Stimulated activated CD4-positive, alpha-beta T cell treated with anti-CD3 and anti-CD28 coated beads, TNF-alpha, amount 100 ng/mL, for 24 hours (primary cell): ENCODE measurements around the gene SNAPIN.

Experiments used
- DNase-seq, 3 experiments: peaks; one replicate each; pipeline ENCODE4 v3.0.0-alpha.2; 2020; ENCODE audit warnings: low read depth in 3 of 3

The SNAPIN gene, protein sequence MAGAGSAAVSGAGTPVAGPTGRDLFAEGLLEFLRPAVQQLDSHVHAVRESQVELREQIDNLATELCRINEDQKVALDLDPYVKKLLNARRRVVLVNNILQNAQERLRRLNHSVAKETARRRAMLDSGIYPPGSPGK

GRCh38 chr1:153658400-153659174 lies at the start of gene SNAPIN:
TSS of gene SNAPIN (plus strand) at chr1:153658703. CDS start at chr1:153658744, 41 bp downstream.
- DNase-seq = peak; percentile 85 to 91 (median 87)

- no peak for DNase-seq
These were observed 49.5 kb upstream of the SNAPIN start for GRCh38 chr1:153608742-153609584.

- DNase-seq = no peak
These were observed 49.0 kb upstream of the SNAPIN start for GRCh38 chr1:153609585-153609907.

GRCh38 chr1:153610334-153610733 lies 48.2 kb upstream of the SNAPIN start:
- no peak for DNase-seq

- DNase-seq = no peak
These were observed 47.6 kb upstream of the SNAPIN start for GRCh38 chr1:153610811-153611301.

DNA sequence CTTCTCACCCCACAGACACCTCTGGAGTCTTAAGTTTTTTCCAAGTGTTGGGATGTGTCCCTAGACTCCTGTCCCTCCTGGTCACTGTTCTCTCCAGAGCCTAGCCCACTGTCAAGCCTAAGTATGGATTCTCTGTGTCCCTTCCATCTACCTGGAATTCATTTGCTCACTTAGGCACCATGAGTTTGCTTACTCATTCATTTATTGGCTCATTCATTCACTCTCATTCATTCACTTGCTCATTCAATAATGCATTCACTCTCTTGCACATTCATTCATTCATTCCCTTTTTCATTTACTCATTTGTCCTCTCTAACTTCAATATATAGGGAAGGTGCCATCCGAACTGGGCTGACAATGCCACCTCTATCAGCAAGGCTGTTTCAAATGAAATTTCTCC lies 47.1 kb upstream of the SNAPIN start:
- DNase-seq = no peak

DNA sequence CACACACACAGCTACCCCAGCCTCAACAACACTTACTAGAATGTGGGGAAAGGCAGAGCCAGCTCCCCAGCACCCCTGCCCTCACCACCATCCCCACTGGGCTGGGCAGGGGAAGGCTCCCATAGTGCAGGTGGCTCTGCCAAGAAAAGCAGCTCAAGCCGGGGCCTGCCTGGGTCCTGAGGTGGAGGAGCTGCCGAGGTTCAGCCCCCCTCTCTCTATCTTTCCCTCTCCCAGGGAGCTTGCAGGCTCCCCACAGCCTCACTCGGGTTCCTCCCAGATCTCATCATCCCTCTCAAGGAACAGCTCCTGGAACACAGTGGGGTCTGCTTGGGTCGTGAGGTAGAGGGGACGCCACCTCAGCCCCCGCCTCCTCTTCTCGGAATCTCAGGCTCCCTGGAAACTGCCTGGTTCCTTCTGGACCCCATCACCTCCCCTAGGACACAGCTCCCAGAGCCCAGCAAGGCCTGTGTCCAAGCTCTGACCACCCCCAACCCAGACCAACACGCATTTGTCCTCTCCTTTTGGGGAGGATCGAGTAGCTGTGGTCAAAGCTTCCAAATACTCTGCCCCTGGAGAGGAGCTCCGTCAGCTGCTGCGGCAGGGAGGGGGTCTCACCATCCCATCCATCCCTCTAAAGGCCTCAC lies 46.3 kb upstream of the SNAPIN start:
- DNase-seq = no peak

DNA sequence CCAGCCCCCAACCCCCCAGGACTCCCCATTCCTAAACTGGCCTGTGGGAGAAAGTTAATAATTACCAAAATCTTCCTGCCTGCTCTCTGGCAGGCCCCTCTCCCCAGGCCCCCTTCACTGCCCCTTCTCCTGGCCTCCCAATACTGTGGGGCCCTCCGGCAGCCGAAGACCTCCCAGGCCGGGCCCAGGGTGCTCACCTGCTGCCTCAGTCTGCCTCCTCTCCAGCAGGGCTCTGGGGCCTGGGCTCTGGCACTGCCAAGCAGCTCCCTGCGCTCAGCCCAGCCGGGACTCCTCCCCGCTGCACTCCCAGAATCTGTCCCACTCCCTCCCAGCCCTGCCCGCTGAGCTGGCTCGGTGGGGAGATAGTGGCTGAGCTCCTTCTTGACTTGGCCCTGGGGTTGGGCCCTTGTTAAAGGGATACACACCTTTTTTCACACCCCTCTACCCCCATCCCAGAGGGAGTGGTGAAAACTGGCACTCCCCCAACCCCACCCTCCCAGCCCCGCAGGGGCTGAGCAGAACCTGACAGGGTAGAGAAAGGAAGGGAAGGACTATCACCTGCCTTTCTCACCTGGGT lies 45.7 kb upstream of the SNAPIN start, which contains the start of gene S100A16:
Gene S100A16, minus strand, starts transcription at position 383 of the 577 bp plus-strand sequence. CDS start 4,986 bp downstream, outside the sequence.
- DNase-seq = no peak

GRCh38 chr1:153613406-153613805 lies 45.1 kb upstream of the SNAPIN start:
- DNase-seq = no peak

GRCh38 chr1:153614189-153614900 lies 44.2 kb upstream of the SNAPIN start:
- DNase-seq = no peak

- DNase-seq = no peak
These were observed 43.6 kb upstream of the SNAPIN start for GRCh38 chr1:153614906-153615305.

DNA sequence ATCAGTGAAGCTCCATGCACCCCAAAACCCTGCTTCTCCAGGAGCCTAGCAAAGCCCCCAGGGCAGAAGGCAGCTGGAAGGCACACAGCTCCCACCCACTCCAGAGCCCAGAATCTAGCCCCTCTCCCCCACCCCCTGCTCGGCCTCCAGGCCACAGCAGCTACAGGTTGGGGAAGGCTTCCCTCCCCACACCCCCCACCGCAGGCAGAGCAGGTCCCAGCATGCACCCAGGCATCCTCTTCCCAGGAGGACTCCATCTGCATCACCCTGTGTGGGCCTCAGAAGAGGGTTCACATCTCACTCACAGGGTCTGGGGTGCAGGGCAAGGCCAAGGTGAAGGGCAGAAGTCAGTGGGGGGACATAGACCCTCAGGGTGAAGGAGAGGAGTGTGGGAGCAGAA lies 43.1 kb upstream of the SNAPIN start:
- no peak for DNase-seq

- no peak for DNase-seq
These were observed 42.2 kb upstream of the SNAPIN start, which contains the start of gene S100A14 for GRCh38 chr1:153616144-153616916. TSS of gene S100A14 (minus strand) at chr1:153616325. CDS start at chr1:153615858, 467 bp downstream.

GRCh38 chr1:153616917-153617311 lies 41.6 kb upstream of the SNAPIN start:
- DNase-seq = no peak

DNA sequence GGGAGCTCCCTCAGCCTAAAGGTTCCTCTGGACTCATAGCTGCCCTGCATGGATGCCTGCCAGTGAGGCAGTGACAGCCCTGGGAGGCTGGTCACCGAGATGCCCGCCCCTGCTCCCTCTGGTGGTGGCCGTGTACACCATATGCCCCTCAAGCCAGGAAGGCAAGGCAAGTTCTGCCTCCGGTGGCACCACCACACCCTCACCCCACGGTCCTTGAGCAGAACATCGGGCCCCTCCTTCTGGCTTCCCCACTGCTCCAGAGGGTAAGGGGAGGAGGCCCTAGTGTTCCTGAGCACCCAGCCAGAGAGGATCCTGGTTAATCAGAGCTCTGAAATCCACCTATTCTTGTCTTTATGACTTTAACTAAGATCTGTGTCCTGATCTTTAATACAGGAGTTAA lies 40.8 kb upstream of the SNAPIN start:
- DNase-seq = peak in 1 of 3 experiments; percentile 38

GRCh38 chr1:153619171-153619570 lies 39.3 kb upstream of the SNAPIN start:
- DNase-seq = no peak

DNA sequence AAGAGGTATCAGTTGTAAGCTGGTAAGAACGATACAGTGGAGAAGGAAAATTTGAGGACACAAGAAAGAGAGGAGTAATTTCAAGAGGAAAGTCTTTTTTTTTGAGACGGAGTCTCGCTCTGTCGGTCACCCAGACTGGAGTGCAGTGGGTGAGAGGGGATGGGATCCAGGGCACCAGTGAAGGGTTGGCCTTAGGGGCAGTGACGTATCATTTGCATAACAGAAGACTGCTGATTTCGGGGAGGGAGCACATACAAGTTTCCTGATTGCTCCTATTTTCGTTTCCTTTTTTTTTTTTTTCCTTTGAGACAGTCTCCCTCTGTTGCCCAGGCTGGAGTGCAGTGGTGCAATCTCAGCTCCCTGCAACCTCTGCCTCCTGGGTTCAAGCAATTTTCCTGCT lies 35.4 kb upstream of the SNAPIN start:
- no peak for DNase-seq

DNA sequence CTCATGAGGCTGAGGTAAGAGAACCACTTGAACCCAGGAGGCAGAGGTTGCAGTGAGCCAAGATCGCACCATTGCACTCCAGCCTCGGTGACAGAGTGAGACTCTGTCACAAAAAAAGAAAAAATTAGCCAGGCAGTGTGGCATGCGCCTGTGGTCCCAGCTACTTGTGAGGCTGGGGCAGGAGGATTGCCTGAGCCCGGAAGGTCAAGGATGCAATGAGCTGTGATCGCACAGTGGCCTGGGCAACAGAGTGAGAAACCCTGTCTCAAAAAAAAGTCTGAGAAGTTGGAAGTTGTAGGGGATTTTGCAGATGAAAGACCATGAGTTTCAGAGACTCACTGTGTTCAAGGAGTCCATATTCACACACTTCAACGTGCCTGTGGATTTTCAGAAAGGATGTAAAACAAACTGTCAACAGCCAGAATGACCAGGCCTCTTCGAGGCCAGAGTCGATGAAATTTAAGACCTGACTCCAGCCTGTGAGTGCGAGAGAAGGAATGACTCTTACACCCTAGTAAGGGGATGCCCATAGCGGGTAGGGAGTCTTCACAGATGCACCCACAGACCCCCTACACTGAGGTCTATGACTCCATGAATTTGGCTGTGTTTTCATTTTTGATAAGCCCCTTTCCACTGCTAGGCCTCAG lies 33.4 kb upstream of the SNAPIN start:
- no peak for DNase-seq

GRCh38 chr1:153626477-153626903 lies 32.0 kb upstream of the SNAPIN start:
- no peak for DNase-seq
